ENCODE results near the gene SMC6. TPM values are rescaled to one million over a fixed set of nuclear protein-coding genes. Genes with fewer than 3 reads are reported as not detected.

The SMC6 gene
- total and polyA plus RNA-seq, 8 donors: 3.0 to 8.0 (median 4.8) TPM

- no peak for TF ChIP-seq CTCF (IDR thresholded peaks at IDR 0.05)
- intact Hi-C loops (cut with DNase I): no loop called here
- 96% methylated on average over 7 of the region's 7 CpGs for WGBS, 2 donors
Observed at GRCh38 chr2:17690776-17691175, 62.8 kb downstream of the SMC6 start.

GRCh38 chr2:17689010-17689409 is 64.6 kb downstream of the SMC6 start:
- peaks cover 0 to 4% (median 0%) of the 10 kb centered on the region in 3 donors for H3K36me3 ChIP-seq
- no peak for DNase-seq
- no peaks in the 10 kb centered on the region for H3K4me1 ChIP-seq
- FAIRE-seq: no peak
- intact Hi-C loops (cut with DNase I): no loop called here
- TF ChIP-seq CTCF (IDR thresholded peaks at IDR 0.05): no peak
- H3K27me3 ChIP-seq: no peaks in the 10 kb centered on the region
- no peak for ATAC-seq
- no peaks in the 10 kb centered on the region for H3K9me3 ChIP-seq
- H3K27ac ChIP-seq: no peak overlapping the region
- 89 to 92% methylated on average over 6 of the region's 6 CpGs for WGBS, 2 donors
- H3K4me3 ChIP-seq: no peak overlapping the region

More at GRCh38 chr2:17690776-17691175, 62.8 kb downstream of the SMC6 start:
- H3K4me3 ChIP-seq: no peak overlapping the region
- no peaks in the 10 kb centered on the region for H3K9me3 ChIP-seq
- no peaks in the 10 kb centered on the region for H3K4me1 ChIP-seq
- H3K27ac ChIP-seq: no peak overlapping the region
- ATAC-seq (no peak), FAIRE-seq (no peak), DNase-seq (no peak)
- peaks cover 0 to 14% (median 3%) of the 10 kb centered on the region in 3 donors for H3K36me3 ChIP-seq
- no peaks in the 10 kb centered on the region for H3K27me3 ChIP-seq

GRCh38 chr2:17688600-17688999 is 65.0 kb downstream of the SMC6 start:
- Histone ChIP-seq H3K4me3 (no peak overlapping the region), H3K4me1 (no peaks in the 10 kb centered on the region), H3K27me3 (no peaks in the 10 kb centered on the region), H3K27ac (no peak overlapping the region), H3K9me3 (no peaks in the 10 kb centered on the region), H3K36me3 (peaks cover 0 to 3% (median 0%) of the 10 kb centered on the region in 3 donors)
- FAIRE-seq (no peak), ATAC-seq (no peak), DNase-seq (no peak)
- 65 to 85% methylated on average over 1 of the region's 1 CpG for WGBS, 2 donors
- TF ChIP-seq CTCF (IDR thresholded peaks at IDR 0.05): no peak
- intact Hi-C loops (cut with DNase I): no loop called here

- H3K27me3 ChIP-seq: no peaks in the 10 kb centered on the region
- H3K27ac ChIP-seq: no peak overlapping the region
- H3K4me1 ChIP-seq: no peaks in the 10 kb centered on the region
- TF ChIP-seq CTCF (IDR thresholded peaks at IDR 0.05): no peak
- H3K4me3 ChIP-seq: no peak overlapping the region
- no peaks in the 10 kb centered on the region for H3K9me3 ChIP-seq
- FAIRE-seq: no peak
- ATAC-seq: no peak
- H3K36me3 ChIP-seq: peaks cover 0 to 5% (median 0%) of the 10 kb centered on the region in 3 donors
- WGBS, 2 donors: 84 to 98% methylated on average over 2 of the region's 2 CpGs
- intact Hi-C loops (cut with DNase I): no loop called here
- no peak for DNase-seq
Observed at GRCh38 chr2:17683981-17684380, 69.6 kb downstream of the SMC6 start.

GRCh38 chr2:17682098-17682857 is 71.3 kb downstream of the SMC6 start:
- intact Hi-C loops (cut with DNase I): no loop called here
- peaks cover 0 to 5% (median 0%) of the 10 kb centered on the region in 3 donors for H3K36me3 ChIP-seq
- H3K4me1 ChIP-seq: no peaks in the 10 kb centered on the region
- H3K27ac ChIP-seq: no peak overlapping the region
- 90 to 93% methylated on average over 6 of the region's 6 CpGs for WGBS, 2 donors
- FAIRE-seq: no peak
- no peaks in the 10 kb centered on the region for H3K27me3 ChIP-seq
- TF ChIP-seq CTCF (IDR thresholded peaks at IDR 0.05): no peak
- no peaks in the 10 kb centered on the region for H3K9me3 ChIP-seq
- H3K4me3 ChIP-seq: no peak overlapping the region
- ATAC-seq: no peak
- DNase-seq: no peak
